DND-41 (cell line): ENCODE data around the gene SORCS1.

Experiments used
- EZH2 ChIP-seq: IDR thresholded peaks from 3 replicates; pipeline ENCODE4 v1.6.1; 2012; ENCODE audit warnings: borderline replicate concordance, low read depth, mild to moderate bottlenecking, moderate library complexity, low read length, inconsistent platforms; ENCODE audit not compliant: severe bottlenecking
- TF ChIP-seq, protein P1 (sequence below): IDR thresholded peaks from 2 replicates; pipeline ENCODE4 v1.5.1; 2012; ENCODE audit warnings: borderline replicate concordance, low read length, moderate library complexity, mild to moderate bottlenecking; ENCODE audit not compliant: poor library complexity, severe bottlenecking; ENCODE audit errors: extremely low read depth

DNA sequence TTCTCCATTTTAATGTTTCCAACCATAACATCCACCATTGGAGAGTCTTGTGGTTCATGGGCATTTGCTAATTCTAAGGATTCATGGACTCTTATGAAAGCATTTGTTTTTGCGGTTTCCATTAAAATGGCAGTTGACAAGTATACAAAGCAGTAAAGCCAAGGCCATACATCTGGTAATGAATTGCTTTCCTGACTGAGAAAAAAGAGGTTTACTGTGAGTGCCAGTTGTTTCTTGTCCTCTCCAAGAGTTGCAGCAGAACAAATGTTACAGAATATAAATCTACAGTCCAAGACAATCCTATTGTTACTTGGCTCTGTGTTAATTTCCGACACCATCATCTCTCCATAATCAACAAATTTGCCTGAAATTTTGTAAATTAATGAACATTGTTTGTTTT, 261.3 kb downstream of the SORCS1 start:
- TF ChIP-seq, protein P1, sequence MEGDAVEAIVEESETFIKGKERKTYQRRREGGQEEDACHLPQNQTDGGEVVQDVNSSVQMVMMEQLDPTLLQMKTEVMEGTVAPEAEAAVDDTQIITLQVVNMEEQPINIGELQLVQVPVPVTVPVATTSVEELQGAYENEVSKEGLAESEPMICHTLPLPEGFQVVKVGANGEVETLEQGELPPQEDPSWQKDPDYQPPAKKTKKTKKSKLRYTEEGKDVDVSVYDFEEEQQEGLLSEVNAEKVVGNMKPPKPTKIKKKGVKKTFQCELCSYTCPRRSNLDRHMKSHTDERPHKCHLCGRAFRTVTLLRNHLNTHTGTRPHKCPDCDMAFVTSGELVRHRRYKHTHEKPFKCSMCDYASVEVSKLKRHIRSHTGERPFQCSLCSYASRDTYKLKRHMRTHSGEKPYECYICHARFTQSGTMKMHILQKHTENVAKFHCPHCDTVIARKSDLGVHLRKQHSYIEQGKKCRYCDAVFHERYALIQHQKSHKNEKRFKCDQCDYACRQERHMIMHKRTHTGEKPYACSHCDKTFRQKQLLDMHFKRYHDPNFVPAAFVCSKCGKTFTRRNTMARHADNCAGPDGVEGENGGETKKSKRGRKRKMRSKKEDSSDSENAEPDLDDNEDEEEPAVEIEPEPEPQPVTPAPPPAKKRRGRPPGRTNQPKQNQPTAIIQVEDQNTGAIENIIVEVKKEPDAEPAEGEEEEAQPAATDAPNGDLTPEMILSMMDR, result no peak
- TF ChIP-seq EZH2, result no peak
